ENCODE measurements around the gene PLXNA2. TPM values are rescaled to one million over a fixed set of nuclear protein-coding genes. Genes with fewer than 3 reads are reported as not detected.

The PLXNA2 gene
- total and polyA plus RNA-seq, 2 of the 8 experiments (the other 6 are each of a cell fraction or from before 2014, with no cell fraction given) = 0.33 to 1.5 TPM

DNA sequence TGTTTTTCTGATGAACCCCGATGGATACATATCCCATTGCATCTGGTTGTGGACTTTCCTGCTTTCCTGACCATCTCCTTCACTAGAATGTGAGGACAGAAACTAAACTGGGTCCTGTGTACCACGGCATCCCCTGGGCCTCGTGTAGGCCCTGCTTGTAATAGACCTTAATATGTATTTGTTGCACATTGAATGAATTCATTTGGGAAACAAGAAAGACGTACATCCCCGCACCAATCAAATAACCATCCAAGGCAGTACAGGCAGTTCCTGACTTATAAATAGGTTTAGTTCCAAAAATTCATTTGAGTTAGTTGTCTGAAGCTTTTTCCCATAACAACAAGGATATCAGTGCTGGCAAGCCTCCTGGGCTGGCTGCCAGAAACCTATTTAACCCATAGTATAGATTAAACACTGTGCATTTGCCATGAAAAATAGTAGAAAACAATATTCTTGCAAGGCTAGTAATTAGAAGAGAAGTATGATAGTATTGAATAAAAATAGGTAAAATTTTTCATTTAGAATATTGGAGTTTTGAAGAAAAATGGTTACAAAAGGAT lies 251.4 kb downstream of the PLXNA2 start:
- Histone ChIP-seq H2BK120ac (replicated peaks; ENCODE audit: low read depth, low read length) (no peak overlapping the region), H2BK12ac (ENCODE audit: low read depth, low read length) (no peak overlapping the region), H4K20me1 (replicated peaks in 1 of 2; ENCODE audit: control insufficient read depth in 1 of 2, insufficient read depth in 2 of 2, low read length in 2 of 2) (no peaks in the 10 kb centered on the region), H3K18ac (ENCODE audit: extremely low read depth, low read length) (no peak overlapping the region), H2BK5ac (ENCODE audit: low read depth, low read length) (no peak overlapping the region), H3K4ac (replicated peaks; ENCODE audit: insufficient read length, low read depth, low read length) (no peak overlapping the region), H2AK5ac (ENCODE audit: low read depth, low read length) (no peak overlapping the region), H3K79me2 (ENCODE audit: control insufficient read depth in 1 of 2, insufficient read depth in 2 of 2, low read length in 2 of 2) (no peaks in the 10 kb centered on the region), H2BK15ac (ENCODE audit: low read length) (no peak overlapping the region), H3K9me3 (ENCODE audit: insufficient read depth in 2 of 2, low read depth in 1 of 2, low read length in 1 of 2) (no peaks in the 10 kb centered on the region), H2BK20ac (ENCODE audit: low read length) (no peak overlapping the region), H3K27ac (ENCODE audit: low read depth, low read length) (no peak overlapping the region), H3K23me2 (ENCODE audit: low read depth, low read length) (no peaks in the 10 kb centered on the region), H3K4me2 (ENCODE audit: insufficient read depth in 1 of 2, low read depth in 2 of 2, low read length in 2 of 2) (no peak overlapping the region), H3K4me1 (replicated peaks in 1 of 4; ENCODE audit: control insufficient read depth in 3 of 4, insufficient read depth in 4 of 4, low read length in 3 of 4) (peaks cover 0 to 3% (median under 1%) of the 10 kb centered on the region in 4 experiments; a peak in 4 of 7 replicates), H3K79me1 (ENCODE audit: low read depth, low read length) (no peaks in the 10 kb centered on the region), H2AFZ (ENCODE audit: low read length) (no peak overlapping the region), H4K8ac (ENCODE audit: extremely low read depth, insufficient read depth, low read length) (no peak overlapping the region), H4K5ac (ENCODE audit: insufficient read length, low read depth, low read length) (no peak overlapping the region), H3K14ac (ENCODE audit: insufficient read length) (no peak overlapping the region), H3K23ac (ENCODE audit: insufficient read length) (no peak overlapping the region), H3K4me3 (ENCODE audit: extremely low read depth in 1 of 4, insufficient read depth in 2 of 4, low read depth in 3 of 4, low read length in 4 of 4) (no peak overlapping the region), H4K91ac (replicated peaks; ENCODE audit: insufficient read length, low read length) (no peak overlapping the region), H3K27me3 (replicated peaks in 1 of 4; ENCODE audit: control insufficient read depth in 3 of 4, extremely low read depth in 1 of 4, insufficient read depth in 3 of 4, low read length in 3 of 4) (no peaks in the 10 kb centered on the region), H3K36me3 (ENCODE audit: control insufficient read depth in 2 of 4, insufficient read depth in 4 of 4, low read length in 3 of 4) (no peaks in the 10 kb centered on the region), H3K56ac (replicated peaks; ENCODE audit: insufficient read length, low read depth, low read length) (no peak overlapping the region), H3K9ac (replicated peaks in 1 of 4; ENCODE audit: extremely low read depth in 1 of 4, low read depth in 3 of 4, low read length in 3 of 4) (no peak overlapping the region)
- ChIA-PET POLR2A (ENCODE audit: partially characterized antibody) (no interaction called here), CTCF (ENCODE audit: partially characterized antibody) (interaction anchor here (0.6 to 4.1 kb wide), 37 partner anchors 9 to 324 kb away, joined by 3 to 40 read pairs (median 6); partner anchors contain the start of gene PLXNA2)
- no peak for DNase-seq (ENCODE audit: low read depth in 1 of 2, low spot score in 2 of 2)
- 91% methylated on average over 5 of the region's 5 CpGs; no CpG with 5 or more reads in 1 of the 2 experiments for WGBS, 2 experiments (ENCODE audit: extremely low coverage in 1 of 2, insufficient coverage in 1 of 2, insufficient read length in 1 of 2, insufficient replicate concordance in 2 of 2, low coverage in 1 of 2, low lambda C conversion rate in 2 of 2, missing lambda C conversion rate in 1 of 2)
- FAIRE-seq = no peak
- TF ChIP-seq RAD21 (IDR thresholded peaks at IDR 0.05 in 1 of 2, conservative IDR thresholded peaks at IDR 0.05 in 1 of 2; ENCODE audit: low read depth in 2 of 2, low read length in 2 of 2) (no peak), EP300 (IDR thresholded peaks at IDR 0.05; ENCODE audit: borderline replicate concordance in 1 of 2, low read depth in 2 of 2, low read length in 2 of 2) (no peak), BRCA1 (IDR thresholded peaks at IDR 0.05; ENCODE audit: low read depth, low read length) (no peak), JUN (IDR thresholded peaks at IDR 0.05; ENCODE audit: low read depth, low read length) (no peak), HDAC6 (IDR thresholded peaks at IDR 0.05; ENCODE audit: low read depth, low read length) (no peak), SUZ12 (IDR thresholded peaks at IDR 0.05; ENCODE audit: low read length) (no peak), FOSL1 (IDR thresholded peaks at IDR 0.05; ENCODE audit: insufficient read depth, low read depth, low read length) (no peak), CREB1 (IDR thresholded peaks at IDR 0.05) (no peak), CHD2 (IDR thresholded peaks at IDR 0.05; ENCODE audit: low read length) (no peak), SP2 (IDR thresholded peaks at IDR 0.05; ENCODE audit: low read length) (no peak), POLR2A (IDR thresholded peaks at IDR 0.05; ENCODE audit: control extremely low read depth in 1 of 2, low read depth in 2 of 2, low read length in 2 of 2) (no peak), CTBP2 (IDR thresholded peaks at IDR 0.05; ENCODE audit: borderline replicate concordance, insufficient read depth, insufficient read length, low read length) (no peak)
- TF ChIP-seq, protein P1, sequence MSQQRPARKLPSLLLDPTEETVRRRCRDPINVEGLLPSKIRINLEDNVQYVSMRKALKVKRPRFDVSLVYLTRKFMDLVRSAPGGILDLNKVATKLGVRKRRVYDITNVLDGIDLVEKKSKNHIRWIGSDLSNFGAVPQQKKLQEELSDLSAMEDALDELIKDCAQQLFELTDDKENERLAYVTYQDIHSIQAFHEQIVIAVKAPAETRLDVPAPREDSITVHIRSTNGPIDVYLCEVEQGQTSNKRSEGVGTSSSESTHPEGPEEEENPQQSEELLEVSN (IDR thresholded peaks at IDR 0.05) = no peak
